Esophagus muscularis mucosa (tissue), 4 donors: ENCODE data around the gene RBPJ. TPM values are rescaled to one million over a fixed set of nuclear protein-coding genes. Genes with fewer than 3 reads are reported as not detected.

Experiments
- DNase-seq: peaks from one replicate; pipeline ENCODE4 v3.0.0-alpha.2; 2017; ENCODE audit errors: extremely low spot score
- H3K27ac ChIP-seq, 4 donors: fragments of 200-600 bp; sonication (generic); replicated peaks in 1 of 4; 1 replicate in 3 of 4; 2 replicates in 1 of 4; pipeline ENCODE4 v1.5.1; 2016 to 2019; ENCODE audit warnings: mild to moderate bottlenecking in 1 of 4
- H3K27me3 ChIP-seq, 4 donors: fragments of 200-600 bp; sonication (generic); one replicate each; pipeline versions ENCODE4 v1.5.1 to v1.6.0; 2016 to 2019
- H3K36me3 ChIP-seq, 4 donors: fragments of 200-600 bp; sonication (generic); one replicate each; pipeline ENCODE4 v1.5.1; 2016 to 2019
- H3K4me1 ChIP-seq, 4 donors: fragments of 200-600 bp; sonication (generic); one replicate each; pipeline ENCODE4 v1.5.1; 2016 to 2019
- H3K4me3 ChIP-seq, 4 donors: fragments of 200-600 bp; sonication (generic); 1 replicate in 2 of 4; 2 replicates in 2 of 4; pipeline ENCODE4 v1.5.1; 2016 to 2019; ENCODE audit warnings: mild to moderate bottlenecking in 4 of 4, moderate library complexity in 1 of 4
- H3K9me3 ChIP-seq, 4 donors: fragments of 200-600 bp; sonication (generic); 1 replicate in 3 of 4; 2 replicates in 1 of 4; pipeline ENCODE4 v1.5.1; 2016 to 2019
- EP300 ChIP-seq: sonication (generic); formaldehyde crosslinking; IDR thresholded peaks from one replicate; pipeline ENCODE4 v1.6.1; 2017; ENCODE audit warnings: antibody characterized with exemption
- POLR2A ChIP-seq: fragments of 450-650 bp; IDR thresholded peaks from one replicate; pipeline ENCODE4 v1.6.1; 2017; ENCODE audit warnings: antibody characterized with exemption, moderate library complexity, mild to moderate bottlenecking, low read depth
- POLR2AphosphoS5 ChIP-seq, 2 donors: sonication (generic); formaldehyde crosslinking; IDR thresholded peaks; one replicate each; pipeline ENCODE4 v1.6.1; 2017; ENCODE audit warnings: antibody characterized with exemption in 2 of 2
- WGBS: methylation state at CpG from one replicate; pipeline ENCODE4 v1.1.5; 2018; 5-methylcytosine and 5-hydroxymethylcytosine counted together
- intact Hi-C: fragments of 100-400 bp; cut with DNase I; formaldehyde crosslinking; loops from one replicate; pipeline ENCODE4 v1.15.1; 2023
- total RNA-seq, 4 donors: library from RNA; depleted of rRNA; stranded (reverse); fragments of >200 nt; gene quantifications; one replicate each; pipeline versions ENCODE4 v1.1.0 to v1.2.1, GENCODE V29; 2016
- TF ChIP-seq, protein P1 (sequence below), 3 experiments: fragments of 200-600 bp in 2 of 3; fragments of 450-650 bp in 1 of 3; sonication (generic) in 2 of 3; IDR thresholded peaks; one replicate each; pipeline ENCODE4 v1.5.1; 2017 to 2019; ENCODE audit warnings: antibody characterized with exemption in 3 of 3, mild to moderate bottlenecking in 2 of 3, moderate library complexity in 1 of 3

Gene RBPJ
- total RNA-seq, 4 donors from 2014 or later: 49.7 to 75.2 (median 60.8) TPM

- H3K4me3 ChIP-seq: no peak overlapping the region
- TF ChIP-seq EP300: no peak
- TF ChIP-seq POLR2AphosphoS5 (IDR thresholded peaks at IDR 0.05): no peak
- no peak for TF ChIP-seq POLR2A
- TF ChIP-seq, protein P1, sequence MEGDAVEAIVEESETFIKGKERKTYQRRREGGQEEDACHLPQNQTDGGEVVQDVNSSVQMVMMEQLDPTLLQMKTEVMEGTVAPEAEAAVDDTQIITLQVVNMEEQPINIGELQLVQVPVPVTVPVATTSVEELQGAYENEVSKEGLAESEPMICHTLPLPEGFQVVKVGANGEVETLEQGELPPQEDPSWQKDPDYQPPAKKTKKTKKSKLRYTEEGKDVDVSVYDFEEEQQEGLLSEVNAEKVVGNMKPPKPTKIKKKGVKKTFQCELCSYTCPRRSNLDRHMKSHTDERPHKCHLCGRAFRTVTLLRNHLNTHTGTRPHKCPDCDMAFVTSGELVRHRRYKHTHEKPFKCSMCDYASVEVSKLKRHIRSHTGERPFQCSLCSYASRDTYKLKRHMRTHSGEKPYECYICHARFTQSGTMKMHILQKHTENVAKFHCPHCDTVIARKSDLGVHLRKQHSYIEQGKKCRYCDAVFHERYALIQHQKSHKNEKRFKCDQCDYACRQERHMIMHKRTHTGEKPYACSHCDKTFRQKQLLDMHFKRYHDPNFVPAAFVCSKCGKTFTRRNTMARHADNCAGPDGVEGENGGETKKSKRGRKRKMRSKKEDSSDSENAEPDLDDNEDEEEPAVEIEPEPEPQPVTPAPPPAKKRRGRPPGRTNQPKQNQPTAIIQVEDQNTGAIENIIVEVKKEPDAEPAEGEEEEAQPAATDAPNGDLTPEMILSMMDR (IDR thresholded peaks at IDR 0.05): no peak
- no peaks in the 10 kb centered on the region for H3K9me3 ChIP-seq
- intact Hi-C loops: no loop called here
- no peak overlapping the region for H3K27ac ChIP-seq
- WGBS: 89% methylated on average over 2 of the region's 2 CpGs
- H3K4me1 ChIP-seq: peaks cover 13 to 50% (median 44%) of the 10 kb centered on the region in 4 donors
- H3K36me3 ChIP-seq: peaks cover 0 to 5% (median 0%) of the 10 kb centered on the region in 4 donors
- no peaks in the 10 kb centered on the region for H3K27me3 ChIP-seq
- no peak for DNase-seq
Measured at GRCh38 chr4:26369132-26369531, 48.3 kb downstream of the RBPJ start.

GRCh38 chr4:26369581-26369980 is 48.8 kb downstream of the RBPJ start:
- Histone ChIP-seq H3K27me3 (no peaks in the 10 kb centered on the region), H3K27ac (no peak overlapping the region), H3K36me3 (peaks cover 0 to 5% (median 0%) of the 10 kb centered on the region in 4 donors), H3K4me1 (peaks cover 13 to 50% (median 45%) of the 10 kb centered on the region in 4 donors), H3K4me3 (no peak overlapping the region), H3K9me3 (no peaks in the 10 kb centered on the region)
- intact Hi-C loops: no loop called here
- TF ChIP-seq POLR2A: no peak
- TF ChIP-seq, protein P1 (IDR thresholded peaks at IDR 0.05): no peak
- no peak for TF ChIP-seq POLR2AphosphoS5 (IDR thresholded peaks at IDR 0.05)
- no peak for TF ChIP-seq EP300
- no peak for DNase-seq

GRCh38 chr4:26372076-26372475 is 51.3 kb downstream of the RBPJ start:
- Histone ChIP-seq H3K4me1 (peaks cover 20 to 67% (median 56%) of the 10 kb centered on the region in 4 donors), H3K4me3 (no peak overlapping the region), H3K27me3 (no peaks in the 10 kb centered on the region), H3K36me3 (no peaks in the 10 kb centered on the region), H3K9me3 (no peaks in the 10 kb centered on the region), H3K27ac (no peak overlapping the region)
- DNase-seq: no peak
- intact Hi-C loops: no loop called here
- 100% methylated on average over 3 of the region's 3 CpGs for WGBS
- TF ChIP-seq POLR2A (no peak), POLR2AphosphoS5 (IDR thresholded peaks at IDR 0.05) (no peak), EP300 (no peak)
- TF ChIP-seq, protein P1 (IDR thresholded peaks at IDR 0.05): no peak

DNA sequence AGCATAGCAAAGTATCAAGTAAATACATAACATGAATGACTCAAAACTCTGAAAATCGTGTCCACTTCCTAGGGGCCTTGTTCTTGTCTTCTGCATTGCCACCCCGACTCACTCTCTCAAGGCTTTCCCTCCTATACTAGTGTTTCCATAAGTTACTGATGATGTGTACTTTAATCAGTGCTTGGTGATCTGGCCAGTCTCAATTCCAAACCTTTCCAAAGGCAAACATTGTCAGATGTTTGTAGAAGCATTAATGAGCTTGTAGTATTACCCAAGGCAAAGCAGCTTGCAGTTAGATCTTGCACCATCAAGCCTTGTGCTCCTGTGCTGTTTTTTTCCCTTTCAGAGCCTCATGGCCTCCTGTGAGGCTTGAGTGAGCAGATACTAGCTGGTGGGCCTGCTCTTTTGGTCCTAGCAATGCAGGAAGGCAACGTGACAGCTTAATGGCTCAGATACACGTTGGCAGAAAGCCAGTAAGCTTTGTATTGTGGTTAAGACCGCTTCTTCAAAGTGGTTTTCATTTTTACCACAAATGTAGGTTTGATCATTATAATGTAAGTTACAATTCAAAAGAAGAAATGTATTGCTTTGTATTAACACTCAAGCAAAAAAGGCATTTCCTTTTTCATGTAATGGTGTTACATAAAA is 51.8 kb downstream of the RBPJ start:
- Histone ChIP-seq H3K27ac (no peak overlapping the region), H3K4me3 (no peak overlapping the region), H3K4me1 (peaks cover 25 to 69% (median 57%) of the 10 kb centered on the region in 4 donors), H3K27me3 (no peaks in the 10 kb centered on the region), H3K9me3 (no peaks in the 10 kb centered on the region), H3K36me3 (no peaks in the 10 kb centered on the region)
- TF ChIP-seq EP300 (no peak), POLR2A (no peak), POLR2AphosphoS5 (IDR thresholded peaks at IDR 0.05) (no peak)
- TF ChIP-seq, protein P1 (IDR thresholded peaks at IDR 0.05): no peak
- intact Hi-C loops: no loop called here
- DNase-seq: no peak
- WGBS: 45% methylated on average over 5 of the region's 5 CpGs

DNA sequence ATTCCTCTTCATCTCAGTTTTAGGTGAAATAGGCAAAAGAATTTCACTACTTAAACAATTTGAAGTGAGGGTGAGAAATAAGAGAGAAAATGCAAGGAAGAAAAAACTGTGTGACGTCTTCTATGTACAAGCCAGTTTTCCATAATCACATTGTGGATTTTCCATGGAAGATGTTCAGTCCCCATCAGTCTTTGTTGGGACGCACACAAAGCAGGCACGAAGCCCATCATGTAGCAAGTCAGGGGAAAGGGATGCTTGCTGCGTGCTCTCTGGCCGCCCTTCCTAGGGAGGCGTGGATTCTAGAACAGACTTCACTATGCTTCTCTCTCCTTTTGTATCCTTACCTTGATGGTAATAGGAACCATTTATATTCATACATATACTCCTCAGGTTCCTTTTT is 54.7 kb downstream of the RBPJ start:
- 88% methylated on average over 6 of the region's 6 CpGs for WGBS
- intact Hi-C loops: no loop called here
- Histone ChIP-seq H3K4me3 (no peak overlapping the region), H3K36me3 (no peaks in the 10 kb centered on the region), H3K27me3 (no peaks in the 10 kb centered on the region), H3K27ac (no peak overlapping the region), H3K4me1 (peaks cover 24 to 69% (median 53%) of the 10 kb centered on the region in 4 donors), H3K9me3 (no peaks in the 10 kb centered on the region)
- DNase-seq: no peak
- TF ChIP-seq EP300 (no peak), POLR2A (no peak), POLR2AphosphoS5 (IDR thresholded peaks at IDR 0.05) (no peak)
- TF ChIP-seq, protein P1 (IDR thresholded peaks at IDR 0.05): no peak
